NK-92 (cell line): ENCODE results near the gene SYNDIG1.

ENCODE experiments used
- DNase-seq: peaks from one replicate; lab custom pipeline; 2025; ENCODE audit not compliant: unreplicated experiment; lab: John Stamatoyannopoulos, UW

The SYNDIG1 gene

GRCh38 chr20:24703284-24703610 is 233.8 kb downstream of the SYNDIG1 start:
- DNase-seq: no peak

GRCh38 chr20:24704899-24705298 is 235.5 kb downstream of the SYNDIG1 start:
- DNase-seq: no peak

GRCh38 chr20:24705486-24705885 is 236.1 kb downstream of the SYNDIG1 start:
- no peak for DNase-seq

GRCh38 chr20:24708411-24709295 is 239.2 kb downstream of the SYNDIG1 start:
- DNase-seq: no peak
